H9 (cell line): ENCODE data around the gene CALHM6. TPM values are rescaled to one million over a fixed set of nuclear protein-coding genes. Genes with fewer than 3 reads are reported as not detected.

ENCODE experiments used
- DNase-seq: peaks from one replicate; pipeline ENCODE4 v3.0.0-alpha.2; 2017
- H2AFZ ChIP-seq: one replicate; pipeline ENCODE4 v1.6.1; 2013; ENCODE audit warnings: mild to moderate bottlenecking, low read length, control low read depth, moderate library complexity
- H2AK5ac ChIP-seq: 2 replicates; pipeline ENCODE4 v1.6.1; 2013; ENCODE audit warnings: low read length, control low read depth, mixed read lengths; ENCODE audit not compliant: insufficient read length
- H2BK120ac ChIP-seq: one replicate; pipeline ENCODE4 v1.6.1; 2013; ENCODE audit warnings: low read depth, mild to moderate bottlenecking, low read length, control low read depth, inconsistent platforms; ENCODE audit not compliant: poor library complexity, severe bottlenecking
- H2BK12ac ChIP-seq: 2 replicates; pipeline ENCODE4 v1.6.1; 2013; ENCODE audit warnings: low read length, control low read depth, mixed read lengths, low read depth; ENCODE audit not compliant: insufficient read length
- H2BK15ac ChIP-seq: 2 replicates; pipeline ENCODE4 v1.6.1; 2013; ENCODE audit warnings: low read depth, low read length, control low read depth
- H2BK20ac ChIP-seq: one replicate; pipeline ENCODE4 v1.6.1; 2013; ENCODE audit warnings: low read depth, mild to moderate bottlenecking, low read length, control low read depth, inconsistent platforms; ENCODE audit not compliant: poor library complexity, severe bottlenecking
- H2BK5ac ChIP-seq: 2 replicates; pipeline ENCODE4 v1.6.1; 2013; ENCODE audit warnings: low read length, control low read depth, mixed read lengths; ENCODE audit not compliant: insufficient read length
- H3K14ac ChIP-seq: 2 replicates; pipeline ENCODE4 v1.6.1; 2013; ENCODE audit warnings: low read length, control low read depth; ENCODE audit not compliant: insufficient read depth
- H3K18ac ChIP-seq: 2 replicates; pipeline ENCODE4 v1.6.1; 2013; ENCODE audit warnings: low read depth, mild to moderate bottlenecking, mixed read lengths, low read length, control low read depth; ENCODE audit not compliant: insufficient read length
- H3K23ac ChIP-seq: 2 replicates; pipeline ENCODE4 v1.6.1; 2013; ENCODE audit warnings: low read length, control low read depth, mixed read lengths, low read depth; ENCODE audit not compliant: insufficient read length
- H3K23me2 ChIP-seq: 2 replicates; pipeline ENCODE4 v1.6.1; 2013; ENCODE audit warnings: low read depth, mild to moderate bottlenecking, mixed read lengths, low read length, control low read depth; ENCODE audit not compliant: insufficient read length, poor library complexity, severe bottlenecking
- H3K27ac ChIP-seq: 2 replicates; pipeline ENCODE4 v1.5.1; 2013; ENCODE audit warnings: low read length, control low read depth, mixed read lengths, low read depth; ENCODE audit not compliant: insufficient read length
- H3K27me3 ChIP-seq: 2 replicates; pipeline ENCODE4 v1.6.1; 2013; ENCODE audit warnings: low read length, control low read depth, inconsistent platforms; ENCODE audit not compliant: insufficient read depth
- H3K4ac ChIP-seq: 2 replicates; pipeline ENCODE4 v1.6.1; 2013; ENCODE audit warnings: low read depth, mild to moderate bottlenecking, control low read depth, inconsistent platforms, low read length, moderate library complexity
- H3K4me1 ChIP-seq: 2 replicates; pipeline ENCODE4 v1.6.1; 2013; ENCODE audit warnings: low read length, control low read depth, inconsistent platforms; ENCODE audit not compliant: insufficient read depth
- H3K4me2 ChIP-seq: 2 replicates; pipeline ENCODE4 v1.6.1; 2013; ENCODE audit warnings: low read length, control low read depth, mixed read lengths; ENCODE audit not compliant: insufficient read length, insufficient read depth
- H3K56ac ChIP-seq: 2 replicates; pipeline ENCODE4 v1.6.1; 2013; ENCODE audit warnings: low read depth, mild to moderate bottlenecking, mixed read lengths, low read length, control low read depth; ENCODE audit not compliant: insufficient read length
- H3K79me1 ChIP-seq: 2 replicates; pipeline ENCODE4 v1.6.1; 2013; ENCODE audit warnings: low read depth, mild to moderate bottlenecking, moderate library complexity, low read length, control low read depth, inconsistent platforms; ENCODE audit not compliant: insufficient read depth, poor library complexity, severe bottlenecking
- H3K79me2 ChIP-seq: 2 replicates; pipeline ENCODE4 v1.6.1; 2013; ENCODE audit warnings: low read length, control low read depth, inconsistent platforms; ENCODE audit not compliant: insufficient read depth
- H3K9ac ChIP-seq: 2 replicates; pipeline ENCODE4 v1.6.1; 2013; ENCODE audit warnings: low read length, control low read depth, mixed read lengths; ENCODE audit not compliant: insufficient read length; ENCODE audit errors: extremely low read depth
- H3K9me3 ChIP-seq: one replicate; pipeline ENCODE4 v1.6.1; 2013; ENCODE audit warnings: low read depth, low read length, inconsistent platforms; ENCODE audit not compliant: control insufficient read depth
- H3T11ph ChIP-seq: one replicate; pipeline ENCODE4 v1.6.1; 2013; ENCODE audit warnings: mild to moderate bottlenecking, low read length, control low read depth, inconsistent platforms
- H4K20me1 ChIP-seq: one replicate; pipeline ENCODE4 v1.6.1; 2013; ENCODE audit not compliant: control insufficient read depth, insufficient read length, insufficient read depth
- H4K5ac ChIP-seq: 2 replicates; pipeline ENCODE4 v1.6.1; 2013; ENCODE audit warnings: low read depth, mild to moderate bottlenecking, mixed read lengths, low read length, control low read depth; ENCODE audit not compliant: insufficient read length
- H4K8ac ChIP-seq: replicated peaks from 2 replicates; pipeline ENCODE4 v1.6.1; 2013; ENCODE audit warnings: low read length, control low read depth, mixed read lengths, low read depth; ENCODE audit not compliant: insufficient read length
- H4K91ac ChIP-seq: 2 replicates; pipeline ENCODE4 v1.6.1; 2013; ENCODE audit warnings: low read depth, mild to moderate bottlenecking, moderate library complexity, mixed read lengths, low read length, control low read depth; ENCODE audit not compliant: insufficient read length
- H3K27ac Mint-ChIP-seq, 3 experiments: 2 replicates in 2 of 3; 3 replicates in 1 of 3; pipeline ENCODE4 v1.8.0; 2020 to 2021; ENCODE audit warnings: mixed read lengths in 3 of 3, mild to moderate bottlenecking in 1 of 3, moderate library complexity in 1 of 3
- H3K27me3 Mint-ChIP-seq: 2 replicates; pipeline ENCODE4 v1.8.0; 2021; ENCODE audit warnings: low read depth, mild to moderate bottlenecking, moderate library complexity, mixed read lengths
- H3K36me3 Mint-ChIP-seq, 3 experiments: 2 replicates in 2 of 3; 3 replicates in 1 of 3; pipeline ENCODE4 v1.8.0; 2020 to 2021; ENCODE audit warnings: low read depth in 3 of 3, mixed read lengths in 3 of 3; ENCODE audit not compliant: insufficient read depth in 1 of 3
- H3K4me1 Mint-ChIP-seq, 2 experiments: 2 replicates each; pipeline ENCODE4 v1.8.0; 2020; ENCODE audit warnings: mixed read lengths in 2 of 2
- H3K4me3 Mint-ChIP-seq, 2 experiments: 2 replicates in 1 of 2; 3 replicates in 1 of 2; pipeline ENCODE4 v1.8.0; 2020 to 2021; ENCODE audit warnings: mild to moderate bottlenecking in 2 of 2, mixed read lengths in 2 of 2, moderate library complexity in 1 of 2
- H3K9me3 Mint-ChIP-seq, 2 experiments: 2 replicates in 1 of 2; 3 replicates in 1 of 2; pipeline ENCODE4 v1.8.0; 2020; ENCODE audit warnings: mild to moderate bottlenecking in 2 of 2, mixed read lengths in 2 of 2, moderate library complexity in 1 of 2
- WGBS: extraction: QIAGEN DNeasy Blood & Tissue Kit; methylation state at CpG from one replicate; pipeline ENCODE4 v1.1.7; 2013; ENCODE audit warnings: missing lambda C conversion rate, low lambda C conversion rate, mixed read lengths; ENCODE audit not compliant: insufficient read length; ENCODE audit errors: extremely low coverage; 5-methylcytosine and 5-hydroxymethylcytosine counted together
- total RNA-seq: library from RNA; stranded (reverse); gene quantifications from 2 replicates; pipeline ENCODE4 v1.2.1, GENCODE V29; 2021
- TF ChIP-seq, protein P1 (sequence below): fragments of 200-600 bp; sonication (generic); conservative IDR thresholded peaks from 3 replicates; pipeline ENCODE4 v1.8.0; 2021; ENCODE audit warnings: antibody characterized with exemption, mild to moderate bottlenecking

Gene CALHM6
- total RNA-seq, 1 experiment from 2014 or later = 0.44 TPM

DNA sequence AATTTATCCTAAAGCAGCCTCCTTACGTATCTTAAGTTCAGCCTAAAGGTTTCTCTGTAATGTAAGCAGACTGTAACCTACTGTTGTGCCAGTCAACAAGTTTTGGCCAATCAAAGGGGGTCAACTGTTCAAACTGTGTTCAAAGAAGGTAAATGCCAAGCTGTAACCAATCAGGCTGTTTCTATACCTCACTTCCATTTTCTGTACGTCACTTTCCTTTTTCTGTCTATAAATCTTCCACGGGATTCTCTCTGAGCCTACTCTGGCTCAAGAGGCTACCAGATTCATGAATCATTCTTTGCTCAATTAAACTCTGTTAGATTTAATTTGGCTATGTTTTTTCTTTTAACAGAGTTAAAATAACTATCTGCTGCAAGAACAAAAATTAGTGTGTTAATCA is 5.1 kb upstream of the CALHM6 start:
- Histone ChIP-seq H2AK5ac (no peak overlapping the region), H3K27me3 (peaks cover 5% of the 10 kb centered on the region; the same call in 1 of the 2 replicates), H2AFZ (no peak overlapping the region), H3K9me3 (no peaks in the 10 kb centered on the region), H3K18ac (no peak overlapping the region), H4K5ac (no peak overlapping the region), H2BK5ac (no peak overlapping the region), H2BK15ac (no peak overlapping the region), H3K56ac (no peak overlapping the region), H3K79me2 (no peaks in the 10 kb centered on the region), H2BK20ac (no peak overlapping the region), H4K20me1 (no peaks in the 10 kb centered on the region), H3K27ac (no peak overlapping the region), H3K4me2 (no peak overlapping the region), H3K4ac (no peak overlapping the region), H4K8ac (no peak overlapping the region), H3T11ph (no peak overlapping the region), H2BK120ac (no peak overlapping the region), H4K91ac (no peak overlapping the region), H2BK12ac (no peak overlapping the region), H3K4me1 (no peaks in the 10 kb centered on the region), H3K14ac (no peak overlapping the region), H3K23me2 (no peaks in the 10 kb centered on the region), H3K23ac (no peak overlapping the region), H3K79me1 (no peaks in the 10 kb centered on the region), H3K9ac (no peak overlapping the region)
- WGBS = no CpG with 5 or more reads among the region's 3 CpGs
- peaks cover 36% of the 10 kb centered on the region for H3K27me3 Mint-ChIP-seq
- no peak overlapping the region for H3K27ac Mint-ChIP-seq
- TF ChIP-seq, protein P1, sequence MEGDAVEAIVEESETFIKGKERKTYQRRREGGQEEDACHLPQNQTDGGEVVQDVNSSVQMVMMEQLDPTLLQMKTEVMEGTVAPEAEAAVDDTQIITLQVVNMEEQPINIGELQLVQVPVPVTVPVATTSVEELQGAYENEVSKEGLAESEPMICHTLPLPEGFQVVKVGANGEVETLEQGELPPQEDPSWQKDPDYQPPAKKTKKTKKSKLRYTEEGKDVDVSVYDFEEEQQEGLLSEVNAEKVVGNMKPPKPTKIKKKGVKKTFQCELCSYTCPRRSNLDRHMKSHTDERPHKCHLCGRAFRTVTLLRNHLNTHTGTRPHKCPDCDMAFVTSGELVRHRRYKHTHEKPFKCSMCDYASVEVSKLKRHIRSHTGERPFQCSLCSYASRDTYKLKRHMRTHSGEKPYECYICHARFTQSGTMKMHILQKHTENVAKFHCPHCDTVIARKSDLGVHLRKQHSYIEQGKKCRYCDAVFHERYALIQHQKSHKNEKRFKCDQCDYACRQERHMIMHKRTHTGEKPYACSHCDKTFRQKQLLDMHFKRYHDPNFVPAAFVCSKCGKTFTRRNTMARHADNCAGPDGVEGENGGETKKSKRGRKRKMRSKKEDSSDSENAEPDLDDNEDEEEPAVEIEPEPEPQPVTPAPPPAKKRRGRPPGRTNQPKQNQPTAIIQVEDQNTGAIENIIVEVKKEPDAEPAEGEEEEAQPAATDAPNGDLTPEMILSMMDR = no peak
- H3K4me3 Mint-ChIP-seq = no peak overlapping the region
- no peak for DNase-seq
- H3K36me3 Mint-ChIP-seq = no peaks in the 10 kb centered on the region
- H3K4me1 Mint-ChIP-seq = no peaks in the 10 kb centered on the region
- H3K9me3 Mint-ChIP-seq = no peaks in the 10 kb centered on the region
